Activated T-cell treated with anti-CD3 and anti-CD28 coated beads for 48 hours (primary cell): ENCODE measurements around the gene STX16.

Source experiments
- DNase-seq: peaks from one replicate; pipeline ENCODE4 v3.0.0-alpha.2; 2020; ENCODE audit warnings: low read depth

STX16 gene

DNA sequence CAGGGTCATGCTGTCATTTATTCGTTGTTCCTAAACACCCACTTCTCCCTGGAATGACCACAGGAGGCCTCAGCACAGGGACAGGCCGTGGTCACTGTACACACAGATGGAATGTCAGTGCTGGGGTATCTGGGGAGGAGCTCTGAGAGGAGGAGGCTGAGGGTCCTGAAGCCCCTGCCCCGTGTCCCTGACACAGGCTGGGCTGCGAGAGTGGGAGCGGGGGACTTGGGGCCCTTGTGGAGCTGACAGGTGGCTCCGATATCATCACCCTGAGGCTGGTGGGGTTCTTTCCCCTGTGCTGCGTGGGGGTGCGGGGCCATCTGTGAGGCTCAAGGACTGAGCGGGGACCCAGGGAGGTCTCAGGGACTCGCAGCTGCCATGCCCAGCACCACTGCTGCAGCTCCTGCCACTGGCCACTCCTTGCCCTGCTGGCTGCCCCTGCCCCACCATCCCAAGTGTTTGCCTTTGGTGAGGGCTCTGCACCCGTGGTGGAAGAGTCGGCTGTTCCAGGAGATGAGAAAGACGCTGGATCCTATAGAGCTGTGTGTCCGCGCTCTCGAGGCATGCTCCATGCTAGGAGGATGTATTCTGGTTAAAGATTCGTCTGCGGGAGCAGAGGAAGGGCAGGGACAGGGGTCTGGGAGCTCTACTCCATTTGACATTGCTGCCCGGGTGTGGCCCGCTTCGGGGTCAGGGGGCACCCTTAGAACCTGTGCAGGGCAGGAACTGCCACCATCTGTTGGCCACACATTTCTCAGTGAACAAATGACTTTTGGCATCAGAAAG lies 60.4 kb downstream of the STX16 start:
- DNase-seq, result no peak

DNA sequence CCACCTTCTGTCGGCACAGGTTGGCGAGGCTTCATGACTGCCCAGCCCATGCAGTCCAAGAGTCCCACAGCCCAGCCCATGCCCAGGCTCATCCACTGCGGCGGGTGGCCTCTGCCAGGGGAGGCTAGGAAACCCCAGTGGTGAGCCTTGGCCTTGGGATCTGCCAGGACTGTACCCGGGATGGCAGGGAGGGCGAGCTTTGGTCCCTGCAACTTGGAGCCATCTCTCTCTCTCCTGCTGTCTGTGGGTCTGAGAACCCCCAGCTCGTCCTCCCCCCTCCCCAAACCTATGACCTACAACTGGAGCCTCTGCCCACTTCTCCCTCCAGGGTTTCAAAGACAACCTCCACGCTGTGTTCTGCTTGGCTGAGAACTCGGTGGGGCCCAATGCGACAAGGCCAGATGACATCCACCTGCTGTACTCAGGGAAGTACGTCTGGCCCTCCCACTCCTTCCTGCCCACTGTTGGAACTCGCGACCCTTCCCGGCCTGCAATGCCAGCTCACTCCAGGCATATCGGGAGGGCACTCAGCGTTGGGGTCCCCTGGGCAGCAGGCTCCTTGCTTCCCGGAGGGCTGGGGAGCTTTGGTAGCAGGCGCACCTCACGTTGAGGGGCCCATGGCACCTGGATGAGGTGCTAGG lies 61.2 kb downstream of the STX16 start:
- no peak for DNase-seq

GRCh38 chr20:58712806-58713731 lies 62.0 kb downstream of the STX16 start:
- DNase-seq, result no peak

DNA sequence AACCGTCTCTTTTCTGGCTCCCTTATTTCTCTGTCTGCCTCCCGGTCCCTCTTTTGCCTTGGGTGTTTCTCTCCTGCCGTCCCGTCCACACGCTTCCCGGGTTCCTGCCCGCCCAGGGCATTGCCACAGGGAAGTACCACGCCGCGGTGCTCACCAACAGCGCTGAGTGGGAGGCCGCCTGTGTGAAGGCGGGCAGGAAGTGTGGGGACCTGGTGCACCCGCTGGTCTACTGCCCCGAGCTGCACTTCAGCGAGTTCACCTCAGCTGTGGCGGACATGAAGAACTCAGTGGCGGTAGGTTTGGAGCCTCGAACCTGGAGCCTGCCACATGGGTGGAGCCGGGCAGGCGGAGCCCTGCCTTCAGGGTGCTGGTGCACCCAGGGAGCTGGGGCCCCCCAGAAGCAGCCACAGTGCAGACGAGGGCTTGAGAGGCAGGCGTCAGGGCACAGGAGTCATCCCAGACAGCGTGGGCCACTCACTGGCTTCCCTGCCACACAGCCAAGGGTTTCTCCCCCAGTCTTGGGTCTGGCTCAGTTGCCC lies 62.8 kb downstream of the STX16 start:
- no peak for DNase-seq

- DNase-seq, result no peak
Measured at GRCh38 chr20:58714340-58714922, 63.3 kb downstream of the STX16 start.

- DNase-seq, result no peak
Measured at GRCh38 chr20:58714923-58715351, 63.9 kb downstream of the STX16 start.

DNA sequence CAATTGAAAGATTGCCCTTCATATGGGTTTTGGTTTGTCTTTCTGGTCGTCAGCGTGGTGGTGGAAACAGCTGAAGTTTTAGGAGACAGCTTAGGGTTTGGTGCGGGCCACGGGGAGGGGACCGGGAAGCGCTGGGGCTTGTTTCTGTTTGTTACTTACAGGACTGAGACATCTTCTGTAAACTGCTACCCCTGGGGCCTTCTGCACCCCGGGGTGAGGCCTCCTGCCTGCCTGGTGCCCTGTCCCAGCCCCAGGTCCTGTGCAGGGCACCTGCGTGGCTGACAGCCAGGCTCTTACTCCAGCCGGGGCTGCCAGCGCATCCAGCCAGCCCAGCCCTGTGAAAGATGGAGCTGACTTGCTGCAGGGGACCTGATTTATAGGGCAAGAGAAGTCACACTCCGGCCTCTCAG lies 64.3 kb downstream of the STX16 start:
- DNase-seq, result no peak

DNA sequence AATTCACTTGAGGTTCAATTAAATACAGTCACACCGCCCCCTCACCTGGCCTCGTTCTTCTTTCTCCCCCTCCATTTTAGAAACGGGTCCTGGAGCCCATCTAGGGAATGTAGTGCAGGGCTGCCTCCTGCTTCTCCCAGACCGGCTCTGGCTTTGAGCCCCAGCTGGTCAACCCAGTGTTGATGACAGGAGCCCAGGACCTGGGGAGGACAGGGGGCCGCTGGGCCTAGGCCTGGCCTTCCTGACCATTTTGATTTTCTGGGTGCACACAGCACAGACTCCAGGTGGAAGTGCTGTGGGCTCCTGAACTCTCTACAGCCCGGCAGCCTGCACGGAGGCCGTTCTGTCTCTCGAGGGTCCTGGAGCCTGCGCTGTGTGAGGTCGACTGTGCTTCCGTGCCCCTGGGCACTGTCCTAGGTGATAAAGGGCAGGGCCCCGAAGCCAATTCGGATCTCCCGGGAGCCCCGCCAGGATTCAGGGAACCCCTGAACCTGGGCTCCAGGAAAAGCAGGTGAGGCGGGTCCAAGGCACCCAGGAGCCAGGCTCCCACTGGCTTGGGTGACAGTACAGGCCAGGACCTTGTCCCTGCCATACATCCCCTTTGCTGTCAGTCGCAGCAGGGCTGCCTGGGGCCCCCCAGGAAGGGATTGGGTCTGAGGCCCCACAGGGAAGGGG lies 64.9 kb downstream of the STX16 start:
- no peak for DNase-seq

DNA sequence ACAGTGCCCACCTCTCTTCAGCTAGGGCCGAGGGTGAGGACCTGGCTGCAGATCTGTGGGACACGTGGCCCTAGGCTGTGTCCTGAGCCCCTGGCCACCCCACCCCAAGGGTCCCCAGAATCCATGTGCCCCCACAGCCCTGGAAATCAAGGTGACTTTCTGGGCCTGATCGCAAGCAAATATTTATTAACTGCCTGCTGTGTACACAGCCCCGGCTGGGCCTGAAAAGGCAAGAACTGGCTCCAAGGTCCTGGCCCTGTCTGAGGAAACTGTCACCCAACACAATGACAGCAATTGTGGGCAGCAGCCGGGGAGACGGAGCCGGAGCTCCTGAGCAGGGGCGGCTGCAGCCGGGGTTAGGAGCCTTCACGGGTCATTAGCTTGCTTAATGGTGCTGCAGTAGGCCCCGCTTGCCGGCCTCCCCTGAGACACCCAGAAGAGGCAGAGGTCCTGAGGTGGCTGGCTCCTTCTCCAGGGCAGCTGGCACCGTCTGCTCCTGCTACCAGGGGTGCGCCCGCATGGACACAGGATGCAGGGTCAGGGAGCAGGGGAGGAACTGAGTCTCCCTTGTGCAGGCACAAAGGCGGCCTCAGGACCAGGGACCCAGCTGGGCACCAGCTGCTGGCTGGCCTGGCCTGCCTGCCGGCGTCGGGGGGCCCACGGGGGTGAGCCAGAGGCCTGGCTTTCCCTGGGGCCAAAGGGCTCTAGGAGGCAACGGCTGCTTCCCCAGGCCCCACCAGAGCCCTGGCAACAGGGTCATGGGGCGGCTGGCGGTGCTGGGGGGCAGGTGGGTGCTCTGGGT lies 65.6 kb downstream of the STX16 start:
- DNase-seq, result no peak

DNA sequence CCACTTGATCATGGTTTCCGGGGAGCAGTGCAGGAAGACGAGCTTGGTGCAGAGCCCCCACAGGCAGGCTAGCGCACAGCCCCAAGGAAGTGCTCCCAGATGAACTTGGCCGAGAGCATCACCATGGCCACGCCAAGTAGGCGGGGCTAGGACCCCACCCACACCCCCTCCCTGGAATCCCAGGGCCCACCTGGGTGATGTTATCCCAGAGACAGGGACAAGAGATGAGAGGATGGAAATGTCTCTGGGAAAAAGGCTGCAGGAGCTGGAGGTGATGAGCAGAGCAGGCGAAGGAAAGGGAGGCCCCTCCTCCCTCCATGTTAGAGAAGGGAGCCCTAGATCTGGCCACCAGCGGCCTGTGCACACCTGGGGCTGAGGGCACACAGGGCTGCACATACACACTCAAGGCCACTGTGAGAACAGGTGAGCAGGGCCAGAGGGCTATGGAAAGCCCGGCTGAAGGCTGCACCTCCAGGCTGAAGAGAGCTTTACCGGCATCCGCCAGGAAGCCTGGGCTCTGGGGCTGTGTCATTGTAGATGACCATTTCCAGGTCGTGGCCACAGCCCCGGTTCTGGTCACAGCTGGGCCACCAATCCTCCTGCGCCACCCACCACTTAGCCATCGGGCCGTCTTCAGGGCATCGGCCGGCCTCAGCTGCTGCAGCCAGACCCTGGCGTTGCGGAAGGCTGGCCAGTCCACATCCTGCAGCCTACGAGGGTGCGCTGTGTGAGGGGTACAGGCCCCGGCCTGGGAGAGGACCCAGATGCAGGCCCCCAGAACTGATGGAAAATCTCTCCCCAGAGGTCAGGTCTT lies 66.4 kb downstream of the STX16 start:
- no peak for DNase-seq

GRCh38 chr20:58718121-58718563 lies 67.1 kb downstream of the STX16 start:
- no peak for DNase-seq

- DNase-seq, result no peak
Measured at GRCh38 chr20:58718729-58719128, 67.6 kb downstream of the STX16 start.

DNA sequence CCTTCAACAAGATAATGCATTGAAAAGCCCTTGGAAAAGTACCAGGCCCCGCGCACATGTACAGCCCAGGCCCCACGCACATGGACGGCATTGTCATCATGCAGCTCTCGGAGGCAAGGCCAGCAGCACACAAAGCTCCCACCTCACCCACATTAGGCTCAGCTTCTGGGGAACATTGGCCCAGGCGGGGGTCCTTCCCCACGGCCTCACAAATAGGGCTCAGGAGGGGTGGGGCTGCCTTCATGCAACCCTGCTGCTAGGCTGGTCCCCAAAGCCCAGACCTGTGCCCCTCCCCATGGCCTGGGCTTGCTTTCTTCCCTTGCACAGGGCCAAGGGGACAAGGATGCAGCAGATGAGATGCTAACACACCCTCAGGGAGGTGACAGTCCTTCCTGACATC lies 68.2 kb downstream of the STX16 start:
- no peak for DNase-seq

GRCh38 chr20:58719971-58720371 lies 68.9 kb downstream of the STX16 start:
- no peak for DNase-seq

- no peak for DNase-seq
Measured at GRCh38 chr20:58720890-58721289, 69.8 kb downstream of the STX16 start.

DNA sequence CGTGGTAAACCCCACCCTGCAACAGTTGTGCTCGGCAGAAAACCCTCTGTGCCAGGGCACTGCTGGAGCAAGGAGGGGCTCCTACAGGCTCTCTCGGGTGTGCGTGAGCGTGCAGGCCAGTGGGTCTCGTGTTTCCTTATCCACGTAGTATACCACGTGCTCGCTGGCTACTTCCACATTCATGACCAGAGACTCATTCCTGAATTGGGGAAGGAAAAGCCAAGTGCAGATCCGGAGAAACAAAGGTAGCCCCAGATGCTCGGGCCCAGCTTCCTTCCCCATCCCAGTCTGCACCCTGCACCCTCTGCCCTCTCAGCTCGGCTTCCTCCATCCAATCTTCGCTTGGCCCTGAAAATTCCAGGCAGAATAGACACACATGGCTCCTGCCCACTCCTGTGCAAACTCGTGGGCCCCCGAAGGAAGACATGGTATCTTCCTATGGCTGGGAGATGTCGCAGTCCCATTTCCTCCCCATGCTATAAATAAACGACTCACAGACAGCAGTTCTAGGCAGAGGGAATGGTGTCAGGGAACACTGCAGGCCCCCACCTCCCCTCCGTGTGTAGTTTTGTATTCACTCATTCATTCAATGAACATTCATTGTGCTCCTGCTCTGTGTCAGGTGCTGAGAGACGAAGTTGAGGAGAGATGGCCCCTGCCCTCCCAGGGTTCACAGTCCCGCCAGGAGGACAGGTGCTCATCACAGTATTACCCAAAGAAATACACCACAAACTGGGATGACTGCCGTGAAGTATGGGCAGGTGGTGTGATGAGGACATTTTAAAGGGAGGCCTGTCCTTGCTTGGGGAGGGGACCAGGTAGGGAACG lies 71.1 kb downstream of the STX16 start:
- DNase-seq, result no peak

DNA sequence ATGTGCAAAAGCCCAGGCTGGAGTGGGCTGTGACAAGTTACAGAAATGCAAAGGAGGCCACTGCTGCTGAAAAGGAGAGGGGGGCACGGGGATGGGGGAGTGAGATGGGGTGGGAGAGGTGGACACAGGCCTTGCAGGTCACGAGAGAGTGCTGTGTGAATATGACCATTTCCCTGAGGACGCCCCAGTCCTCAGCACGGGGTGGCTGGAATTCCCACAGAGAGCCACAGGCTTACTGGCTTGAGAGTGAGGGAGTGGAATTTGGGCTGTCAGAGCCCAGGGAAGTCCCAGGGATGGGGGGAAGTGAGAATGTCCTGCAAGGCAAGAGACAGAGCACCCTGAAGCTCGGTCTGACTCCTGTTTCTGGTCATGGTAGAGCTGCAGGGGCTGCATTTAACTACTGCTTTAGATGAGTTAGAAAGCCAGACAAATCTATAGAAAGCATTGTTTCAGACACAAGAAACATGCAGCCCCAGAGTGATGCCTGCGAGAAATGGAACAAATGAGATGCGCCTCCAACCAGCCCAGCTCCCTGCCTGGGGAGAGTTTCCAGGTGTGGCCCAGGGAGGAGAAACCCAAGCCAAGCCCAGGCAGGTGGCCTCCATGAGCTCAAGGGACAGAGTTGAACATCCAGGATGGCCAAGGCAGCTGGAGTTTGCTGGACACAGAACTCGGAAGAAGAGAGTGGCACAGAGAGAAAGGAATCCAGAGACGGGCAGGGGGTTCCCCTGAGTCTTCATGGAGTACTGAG lies 72.0 kb downstream of the STX16 start:
- DNase-seq, result no peak

- no peak for DNase-seq
Measured at GRCh38 chr20:58723628-58723984, 72.5 kb downstream of the STX16 start.
